Heart left ventricle (tissue), 16 donors: ENCODE results near the gene OSCAR. TPM values are rescaled to one million over a fixed set of nuclear protein-coding genes. Genes with fewer than 3 reads are reported as not detected.
A peak's percentile ranks its signal among the peaks of the same experiment; 100 is the strongest.

Experiments used
- ATAC-seq, 4 donors: fragments of 200-7000 bp; cut with Tn5 transposase; one replicate each; pipeline ENCODE4 v1.9.1; 2020 to 2022; ENCODE audit warnings: moderate library complexity in 4 of 4, mild to moderate bottlenecking in 3 of 4, moderate number of reproducible peaks in 1 of 4
- DNase-seq, 5 donors: peaks; one replicate each; pipeline ENCODE4 v3.0.0-alpha.2; 2020
- H3K27ac ChIP-seq, 12 donors: fragments of 200-600 bp; sonication (generic) in 4 of 12; one replicate each; pipeline versions ENCODE4 v1.5.0 to v1.8.0; 2016 to 2022; ENCODE audit warnings: mild to moderate bottlenecking in 2 of 12
- H3K27me3 ChIP-seq, 9 donors: fragments of 200-600 bp; sonication (generic) in 2 of 9; one replicate each; pipeline versions ENCODE4 v1.5.1 to v1.8.0; 2016 to 2022; ENCODE audit warnings: mild to moderate bottlenecking in 3 of 9
- H3K36me3 ChIP-seq, 9 donors: fragments of 200-600 bp; sonication (generic) in 2 of 9; one replicate each; pipeline versions ENCODE4 v1.5.0 to v1.8.0; 2018 to 2022; ENCODE audit warnings: mild to moderate bottlenecking in 2 of 9
- H3K4me1 ChIP-seq, 12 donors: fragments of 200-600 bp; sonication (generic) in 4 of 12; one replicate each; pipeline versions ENCODE4 v1.5.0 to v1.8.0; 2016 to 2022; ENCODE audit warnings: mild to moderate bottlenecking in 3 of 12
- H3K4me3 ChIP-seq, 12 donors: fragments of 200-600 bp; sonication (generic) in 4 of 12; one replicate each; pipeline versions ENCODE4 v1.5.0 to v1.8.0; 2017 to 2022; ENCODE audit warnings: mild to moderate bottlenecking in 9 of 12, moderate library complexity in 4 of 12
- H3K9me3 ChIP-seq, 12 donors: fragments of 200-600 bp; sonication (generic) in 4 of 12; one replicate each; pipeline versions ENCODE4 v1.5.0 to v1.8.0; 2016 to 2022; ENCODE audit warnings: mild to moderate bottlenecking in 1 of 12
- POLR2A ChIP-seq, 2 donors: fragments of 450-650 bp; IDR thresholded peaks; one replicate each; pipeline ENCODE4 v1.6.1; 2017; ENCODE audit warnings: antibody characterized with exemption in 2 of 2, mild to moderate bottlenecking in 2 of 2, moderate library complexity in 2 of 2
- WGBS, 4 donors: extraction: QIAGEN DNeasy Blood & Tissue Kit in 2 of 4; methylation state at CpG; one replicate each; pipeline versions ENCODE4 v1.1.5 to v1.1.7; 2013 to 2018; 5-methylcytosine and 5-hydroxymethylcytosine counted together
- intact Hi-C, 10 donors: fragments of 100-400 bp; cut with DNase I; formaldehyde crosslinking; loops; one replicate each; pipeline versions ENCODE4 v1.11.1 to v1.14.2; 2022
- polyA plus RNA-seq, 2 donors: library from polyadenylated mRNA; stranded (reverse); fragments of 200-250 nt; gene quantifications; one replicate each; pipeline ENCODE4 v1.2.3, GENCODE V29; 2013
- total RNA-seq, 9 donors: library from RNA; depleted of rRNA in 2 of 9; stranded (reverse); fragments of >200 nt in 2 of 9; fragmentation: NEBNext Ultra II Directional in 3 of 9; extraction: Animal tissue kit (Norgen Biotek cat#: 25700) in 3 of 9; gene quantifications; one replicate each; pipeline versions ENCODE4 v1.1.0 to v1.2.4, GENCODE V29; 2016 to 2023
- TF ChIP-seq, protein P1 (sequence below), 12 donors: fragments of 200-600 bp; sonication (generic) in 4 of 12; IDR thresholded peaks; one replicate each; pipeline versions ENCODE4 v1.5.0 to v1.8.0; 2018 to 2022; ENCODE audit warnings: antibody characterized with exemption in 12 of 12, mild to moderate bottlenecking in 5 of 12
- donor health status: ischemic (EF 13 %, LVEDD 7.1; RV severe dilation, severe dysfunction).
- donor health status: healthy with polysubstance abuse.
- donor health status: DM: no; HTN: yes; CAD: no.
- donor health status: DM: no; HTN: no; CAD: no.
- donor health status: ischemic (EF 25% LVEDD 6.9; RV normal size, moderate dysfunction).
- donor health status: ischemic (EF 25% LVEDD 5.7; RV mildly dilated, moderate dysfunction).
- donor health status: healthy.
- donor health status: DM: yes; HTN: yes; CAD: no.
- donor health status: ischemic (EF 35%, LVEDD 5.7; RV mildly dilated, moderate dysfunction).
- donor health status: nonischemic (EF 11% LVEDD 7.7; RV severe dilation, severe dysfunction).
- donor health status: DM: yes; HTN: yes; CAD: no.
- donor health status: PGD.
- donor health status: ischemic (EF 29% LVEDD 5.4; RV normal size, mild dysfunction).
- donor health status: nonischemic (EF 23%, LVEDD 6.1; RV moderate dilation, normal function).

OSCAR gene
- total and polyA plus RNA-seq, 11 donors, result 0.35 to 9.8 (median 0.68) TPM; not detected in 1

DNA sequence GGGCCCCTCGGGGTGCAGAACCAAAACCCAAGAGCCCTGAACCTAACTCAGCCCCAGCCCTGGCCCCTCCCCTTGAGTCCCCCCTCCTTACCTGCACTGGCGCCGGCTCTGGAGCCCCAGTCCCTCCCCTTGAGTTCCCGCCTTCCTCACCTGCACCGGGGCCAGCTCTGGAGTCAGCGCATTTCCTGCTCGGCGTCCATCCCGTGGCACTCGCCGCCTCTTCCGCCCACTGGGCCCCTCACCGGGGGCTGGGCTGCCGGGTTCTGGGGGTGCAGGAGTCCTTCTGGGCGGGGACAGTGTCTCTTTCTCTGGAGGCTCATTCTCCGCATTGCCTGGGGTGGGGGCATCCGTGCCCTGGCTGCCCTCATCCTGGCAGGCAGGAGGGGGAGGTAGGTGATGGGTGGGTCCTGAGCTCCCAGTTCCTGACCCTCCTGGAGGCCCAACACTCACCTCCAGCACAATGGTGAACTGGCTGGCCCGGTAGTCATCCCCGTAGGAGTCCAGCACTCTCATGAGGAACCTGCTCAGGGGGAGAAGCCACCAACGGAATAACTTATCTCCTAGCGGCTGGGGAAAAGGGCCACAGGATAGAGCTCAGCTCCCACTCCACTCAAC is 7.4 kb upstream of the OSCAR start:
- Histone ChIP-seq H3K4me3 (no peak overlapping the region), H3K9me3 (no peaks in the 10 kb centered on the region), H3K27ac (no peak overlapping the region), H3K4me1 (peaks cover 3 to 14% (median 7%) of the 10 kb centered on the region in 12 donors), H3K36me3 (peaks cover 0 to 76% (median 62%) of the 10 kb centered on the region in 9 donors), H3K27me3 (no peaks in the 10 kb centered on the region)
- peak in 1 of 5 donors; percentile 20 for DNase-seq
- no peak for TF ChIP-seq POLR2A (IDR thresholded peaks at IDR 0.05)
- TF ChIP-seq, protein P1, sequence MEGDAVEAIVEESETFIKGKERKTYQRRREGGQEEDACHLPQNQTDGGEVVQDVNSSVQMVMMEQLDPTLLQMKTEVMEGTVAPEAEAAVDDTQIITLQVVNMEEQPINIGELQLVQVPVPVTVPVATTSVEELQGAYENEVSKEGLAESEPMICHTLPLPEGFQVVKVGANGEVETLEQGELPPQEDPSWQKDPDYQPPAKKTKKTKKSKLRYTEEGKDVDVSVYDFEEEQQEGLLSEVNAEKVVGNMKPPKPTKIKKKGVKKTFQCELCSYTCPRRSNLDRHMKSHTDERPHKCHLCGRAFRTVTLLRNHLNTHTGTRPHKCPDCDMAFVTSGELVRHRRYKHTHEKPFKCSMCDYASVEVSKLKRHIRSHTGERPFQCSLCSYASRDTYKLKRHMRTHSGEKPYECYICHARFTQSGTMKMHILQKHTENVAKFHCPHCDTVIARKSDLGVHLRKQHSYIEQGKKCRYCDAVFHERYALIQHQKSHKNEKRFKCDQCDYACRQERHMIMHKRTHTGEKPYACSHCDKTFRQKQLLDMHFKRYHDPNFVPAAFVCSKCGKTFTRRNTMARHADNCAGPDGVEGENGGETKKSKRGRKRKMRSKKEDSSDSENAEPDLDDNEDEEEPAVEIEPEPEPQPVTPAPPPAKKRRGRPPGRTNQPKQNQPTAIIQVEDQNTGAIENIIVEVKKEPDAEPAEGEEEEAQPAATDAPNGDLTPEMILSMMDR (IDR thresholded peaks at IDR 0.05), result no peak
- no peak for ATAC-seq
- intact Hi-C loops, result loop anchor here in 1 of 10 donors (10.0 kb wide), 1 partner anchor 233 kb away; no protein-coding TSS in a partner anchor
- 78 to 82% (median 79%) methylated on average over 17 to 21 of the region's 21 CpGs for WGBS, 4 donors

DNA sequence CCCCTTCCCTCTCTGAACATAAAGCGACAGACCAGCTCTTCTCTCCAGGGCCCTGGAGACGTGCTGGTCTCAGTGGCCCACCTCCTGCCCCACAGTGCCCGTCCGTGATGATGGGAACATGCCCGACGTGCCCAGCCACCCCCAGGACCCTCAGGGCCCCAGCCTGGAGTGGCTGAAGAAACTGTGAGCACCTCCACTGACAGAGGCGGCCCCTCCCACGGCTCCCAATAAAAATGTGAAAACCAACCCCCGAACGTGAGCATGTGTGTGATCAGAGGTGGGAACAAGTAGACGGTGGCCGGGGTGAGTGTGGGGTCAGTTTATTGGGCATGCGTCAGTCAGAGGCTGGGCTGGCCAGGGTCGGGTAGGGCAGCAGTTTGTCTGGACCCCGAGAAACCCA is 6.1 kb upstream of the OSCAR start:
- Histone ChIP-seq H3K27ac (no peak overlapping the region), H3K9me3 (no peaks in the 10 kb centered on the region), H3K27me3 (no peaks in the 10 kb centered on the region), H3K36me3 (peaks cover 0 to 68% (median 61%) of the 10 kb centered on the region in 9 donors), H3K4me3 (no peak overlapping the region), H3K4me1 (peaks cover 3 to 18% (median 11%) of the 10 kb centered on the region in 12 donors)
- no peak for ATAC-seq
- TF ChIP-seq, protein P1 (IDR thresholded peaks at IDR 0.05), result no peak
- TF ChIP-seq POLR2A (IDR thresholded peaks at IDR 0.05), result no peak
- DNase-seq, result no peak
- 72 to 78% (median 76%) methylated on average over 15 of the region's 15 CpGs for WGBS, 4 donors
- intact Hi-C loops, result loop anchor here in 1 of 10 donors (10.0 kb wide), 1 partner anchor 232 kb away; no protein-coding TSS in a partner anchor

DNA sequence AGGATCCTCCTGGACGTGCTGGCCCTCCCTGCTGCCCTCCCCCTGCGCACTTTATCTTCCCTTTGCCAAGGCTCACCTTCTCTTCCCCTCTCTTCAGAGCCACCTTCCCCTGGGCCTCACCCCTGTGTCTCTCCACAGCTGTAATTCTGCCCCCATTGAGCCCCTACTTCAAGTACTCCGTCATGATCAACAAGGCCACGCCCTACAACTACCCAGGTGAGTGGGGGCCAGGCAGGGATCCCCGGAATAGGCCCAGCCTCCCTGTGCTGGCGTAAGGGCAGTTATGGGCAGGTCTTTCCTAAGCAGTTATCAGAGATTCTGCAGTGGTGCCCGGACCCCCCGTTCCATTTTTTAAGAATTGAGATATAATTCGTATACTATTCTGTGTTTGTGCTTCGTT is 5.2 kb upstream of the OSCAR start:
- no peak overlapping the region for H3K4me3 ChIP-seq
- no peak overlapping the region for H3K27ac ChIP-seq
- 89 to 95% (median 94%) methylated on average over 10 of the region's 10 CpGs for WGBS, 4 donors
- TF ChIP-seq POLR2A (IDR thresholded peaks at IDR 0.05), result no peak
- TF ChIP-seq, protein P1 (IDR thresholded peaks at IDR 0.05), result no peak
- H3K9me3 ChIP-seq, result no peaks in the 10 kb centered on the region
- intact Hi-C loops, result loop anchor here in 1 of 10 donors (10.0 kb wide), 1 partner anchor 231 kb away; no protein-coding TSS in a partner anchor
- DNase-seq, result no peak
- no peak for ATAC-seq
- H3K36me3 ChIP-seq, result peaks cover 0 to 59% (median 54%) of the 10 kb centered on the region in 9 donors
- no peaks in the 10 kb centered on the region for H3K27me3 ChIP-seq
- peaks cover 3 to 18% (median 11%) of the 10 kb centered on the region in 12 donors for H3K4me1 ChIP-seq

DNA sequence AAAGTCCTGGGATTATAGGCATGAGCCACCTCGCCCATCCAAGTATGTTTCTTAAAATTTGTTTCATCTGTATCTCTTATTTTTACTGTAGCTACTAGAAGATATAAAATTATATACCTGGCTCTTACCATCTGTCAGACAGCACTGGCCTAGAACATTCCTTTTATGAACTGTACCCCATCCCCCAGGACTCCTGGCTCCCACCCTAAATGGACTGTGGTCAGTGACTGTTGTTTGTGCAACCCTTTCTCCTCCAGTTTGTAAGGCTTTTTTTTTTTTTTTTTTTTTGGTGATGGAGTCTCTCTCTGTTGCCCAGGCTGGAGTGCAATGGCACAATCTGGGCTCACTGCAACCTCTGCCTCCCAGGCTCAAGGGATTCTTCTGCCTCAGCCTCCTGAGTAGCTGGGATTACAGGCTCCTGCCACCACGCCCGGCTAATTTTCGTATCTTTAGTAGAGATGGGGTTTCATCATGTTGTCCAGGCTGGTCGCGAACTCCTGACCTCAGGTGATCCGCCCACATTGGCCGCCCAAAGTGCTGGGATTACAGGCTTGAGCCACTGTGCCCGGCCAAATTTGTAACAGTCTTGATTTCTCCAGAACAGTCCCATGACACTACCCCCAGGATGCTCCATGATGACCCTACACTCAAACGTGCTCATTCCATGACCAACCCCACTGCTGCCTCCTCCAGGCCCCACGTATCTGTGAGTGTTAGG is 4.6 kb upstream of the OSCAR start:
- no peak for ATAC-seq
- H3K4me3 ChIP-seq, result no peak overlapping the region
- no peaks in the 10 kb centered on the region for H3K9me3 ChIP-seq
- no peak for DNase-seq
- intact Hi-C loops, result loop anchor here in 2 of 10 donors (5.0 to 10.0 kb wide), 2 partner anchors 230 to 238 kb away; partner anchors contain the start of gene MYADM (in 1 of the 2)
- peaks cover 0 to 53% (median 49%) of the 10 kb centered on the region in 9 donors for H3K36me3 ChIP-seq
- no peak overlapping the region for H3K27ac ChIP-seq
- peaks cover 3 to 18% (median 11%) of the 10 kb centered on the region in 12 donors for H3K4me1 ChIP-seq
- WGBS, 4 donors, result 87 to 91% (median 90%) methylated on average over 11 of the region's 11 CpGs
- H3K27me3 ChIP-seq, result no peaks in the 10 kb centered on the region
- TF ChIP-seq POLR2A (IDR thresholded peaks at IDR 0.05), result no peak
- TF ChIP-seq, protein P1 (IDR thresholded peaks at IDR 0.05), result no peak
